Peyer's patch (tissue), 4 donors: ENCODE measurements around the gene ZNF394.

Source experiments
- POLR2A ChIP-seq, 2 donors: fragments of 450-650 bp; IDR thresholded peaks; one replicate each; pipeline ENCODE4 v1.5.1; 2017; ENCODE audit warnings: antibody characterized with exemption in 2 of 2, mild to moderate bottlenecking in 2 of 2, moderate library complexity in 2 of 2
- TF ChIP-seq, protein P1 (sequence below), 6 experiments: fragments of 450-650 bp in 4 of 6; fragments of 200-600 bp in 2 of 6; sonication (generic) in 1 of 6; IDR thresholded peaks; one replicate each; pipeline ENCODE4 v1.5.1; 2017 to 2019; ENCODE audit warnings: antibody characterized with exemption in 6 of 6, mild to moderate bottlenecking in 3 of 6, moderate library complexity in 1 of 6

DNA sequence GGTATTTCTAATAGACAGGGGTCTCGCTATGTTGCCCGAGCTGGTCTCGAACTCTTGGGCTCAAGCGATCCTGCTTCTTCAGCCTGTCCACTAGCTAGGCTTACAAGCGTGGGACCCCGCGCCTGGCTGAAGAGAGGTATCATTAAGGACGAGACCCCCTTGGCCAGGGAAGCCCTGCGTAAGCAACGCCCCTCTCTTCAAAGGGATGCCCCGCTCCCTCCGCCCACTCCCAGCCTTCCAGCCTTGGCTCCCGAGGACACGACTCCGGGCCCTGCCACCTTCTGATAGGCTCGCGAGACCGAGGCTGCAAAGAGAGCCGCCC lies 4.2 kb upstream of the ZNF394 start:
- TF ChIP-seq POLR2A (IDR thresholded peaks at IDR 0.05) = no peak
- TF ChIP-seq, protein P1, sequence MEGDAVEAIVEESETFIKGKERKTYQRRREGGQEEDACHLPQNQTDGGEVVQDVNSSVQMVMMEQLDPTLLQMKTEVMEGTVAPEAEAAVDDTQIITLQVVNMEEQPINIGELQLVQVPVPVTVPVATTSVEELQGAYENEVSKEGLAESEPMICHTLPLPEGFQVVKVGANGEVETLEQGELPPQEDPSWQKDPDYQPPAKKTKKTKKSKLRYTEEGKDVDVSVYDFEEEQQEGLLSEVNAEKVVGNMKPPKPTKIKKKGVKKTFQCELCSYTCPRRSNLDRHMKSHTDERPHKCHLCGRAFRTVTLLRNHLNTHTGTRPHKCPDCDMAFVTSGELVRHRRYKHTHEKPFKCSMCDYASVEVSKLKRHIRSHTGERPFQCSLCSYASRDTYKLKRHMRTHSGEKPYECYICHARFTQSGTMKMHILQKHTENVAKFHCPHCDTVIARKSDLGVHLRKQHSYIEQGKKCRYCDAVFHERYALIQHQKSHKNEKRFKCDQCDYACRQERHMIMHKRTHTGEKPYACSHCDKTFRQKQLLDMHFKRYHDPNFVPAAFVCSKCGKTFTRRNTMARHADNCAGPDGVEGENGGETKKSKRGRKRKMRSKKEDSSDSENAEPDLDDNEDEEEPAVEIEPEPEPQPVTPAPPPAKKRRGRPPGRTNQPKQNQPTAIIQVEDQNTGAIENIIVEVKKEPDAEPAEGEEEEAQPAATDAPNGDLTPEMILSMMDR (IDR thresholded peaks at IDR 0.05) = no peak
